ENCODE measurements around the gene ST6GAL1. TPM values are rescaled to one million over a fixed set of nuclear protein-coding genes. Genes with fewer than 3 reads are reported as not detected.
A peak's percentile ranks its signal among the peaks of the same experiment; 100 is the strongest.

ST6GAL1 gene
- total and polyA plus RNA-seq, 2 of the 4 experiments (the other 2 are of a cell fraction): 1.4 to 2.9 TPM

DNA sequence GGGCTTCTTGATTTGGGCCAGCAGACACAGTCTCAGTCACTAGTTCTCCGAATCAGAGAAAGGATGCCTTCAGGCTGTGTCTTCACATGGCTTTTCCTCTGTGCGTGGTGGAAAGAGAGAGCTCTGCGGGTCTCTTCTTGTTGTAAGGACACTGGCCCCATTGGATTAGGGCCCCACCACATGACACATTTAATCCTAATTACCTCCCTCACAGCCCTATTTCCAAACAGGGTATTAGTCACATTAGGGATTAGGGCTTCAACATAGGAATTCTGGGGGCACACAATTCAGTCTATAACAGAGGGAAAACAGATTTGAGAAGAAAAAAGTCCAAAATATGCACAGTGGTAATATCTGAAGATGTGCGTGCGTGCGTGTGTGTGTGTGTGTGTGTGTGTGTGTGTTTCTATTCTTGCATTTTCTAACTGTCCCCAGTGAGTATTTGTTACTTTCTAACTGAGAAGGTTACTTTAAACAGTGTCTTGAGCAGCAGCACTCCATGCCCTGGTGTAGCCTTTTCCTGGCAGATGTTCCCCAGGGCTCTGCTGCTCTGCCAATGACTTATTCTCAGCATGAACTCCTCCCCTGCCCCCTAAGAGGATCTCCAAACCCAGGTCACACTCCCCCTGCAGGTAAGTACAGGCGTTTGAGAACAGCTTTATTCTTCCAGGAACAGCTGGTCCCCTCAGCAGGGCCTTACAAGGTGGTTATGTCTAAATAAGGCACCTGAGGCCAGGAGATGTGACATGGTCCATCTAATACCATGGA, 136.1 kb downstream of the ST6GAL1 start:
- H2AK5ac ChIP-seq (ENCODE audit: low read depth, low read length): no peak overlapping the region
- H2AK9ac ChIP-seq (replicated peaks; ENCODE audit: low read depth, low read length, poor library complexity): no peak overlapping the region
- no peak overlapping the region for H2BK120ac ChIP-seq (ENCODE audit: low read depth, low read length)
- no peak overlapping the region for H3K4ac ChIP-seq (ENCODE audit: low read depth, low read length)
- H2BK20ac ChIP-seq (ENCODE audit: low read depth, low read length): no peak overlapping the region
- peaks cover 14% of the 10 kb centered on the region for H3K4me1 ChIP-seq (ENCODE audit: control insufficient read depth, insufficient read depth, low read length)
- no peaks in the 10 kb centered on the region for H3K36me3 ChIP-seq (ENCODE audit: control insufficient read depth, insufficient read depth, low read length)
- H3K27ac ChIP-seq (ENCODE audit: insufficient read depth, low read length): no peak overlapping the region
- ChIA-PET CTCF (no interaction called here), POLR2A (ENCODE audit: unreplicated experiment) (no interaction called here)
- H4K5ac ChIP-seq (ENCODE audit: low read depth, low read length): no peak overlapping the region
- no TSS peak for BruUV-seq (replicated peaks)
- H3K9ac ChIP-seq (ENCODE audit: low read depth, low read length): no peak overlapping the region
- H4K91ac ChIP-seq (ENCODE audit: insufficient read depth, low read depth, low read length): no peak overlapping the region
- in situ Hi-C loops (cut with MboI; ENCODE audit: low sequenced_read_pairs) (no loop called here), intact Hi-C loops (cut with micrococcal nuclease) (no loop called here), dilution Hi-C loops (cut with HindIII; ENCODE audit: low sequenced_read_pairs, unreplicated experiment) (no loop called here)
- no peak overlapping the region for H3K18ac ChIP-seq (ENCODE audit: low read depth, low read length)
- peaks cover 3% of the 10 kb centered on the region; the same call in 1 of the 2 replicates for H3K9me3 ChIP-seq (ENCODE audit: control insufficient read depth, insufficient read depth, low read length)
- DNase-seq (peak; percentile 11), ATAC-seq (ENCODE audit: low read depth) (no peak)
- no peaks in the 10 kb centered on the region for H4K20me1 ChIP-seq (ENCODE audit: insufficient read depth, low read length)
- H2BK5ac ChIP-seq (ENCODE audit: low read depth, low read length, poor library complexity, severe bottlenecking): no peak overlapping the region
- TF ChIP-seq NFE2L2 (IDR thresholded peaks at IDR 0.05; ENCODE audit: low read depth, low read length): no peak
- no peak overlapping the region for H2AFZ ChIP-seq (replicated peaks; ENCODE audit: low read length, poor library complexity)
- H2BK15ac ChIP-seq (ENCODE audit: low read depth, low read length): no peak overlapping the region
- no peak overlapping the region for H3K4me2 ChIP-seq (ENCODE audit: low read depth, low read length)
- H3K9me1 ChIP-seq (ENCODE audit: insufficient read depth, low read length): no peaks in the 10 kb centered on the region; the same call in 1 of the 2 replicates
- no peak overlapping the region for H3K56ac ChIP-seq (ENCODE audit: extremely low read depth, insufficient read depth, low read length)
- H3K14ac ChIP-seq (replicated peaks; ENCODE audit: low read depth, low read length): no peak overlapping the region
- no peak overlapping the region for H3K4me3 ChIP-seq (ENCODE audit: insufficient read depth, low read depth, low read length)
- no CpG with 5 or more reads among the region's 7 CpGs for WGBS, 2 experiments (ENCODE audit: extremely low coverage in 2 of 2, insufficient read length in 1 of 2)
- no peaks in the 10 kb centered on the region for H3K79me1 ChIP-seq (ENCODE audit: low read depth in 1 of 2, low read length in 2 of 2)
- no peak overlapping the region for H4K8ac ChIP-seq (ENCODE audit: low read depth in 2 of 2, low read length in 2 of 2)
- H3K27me3 ChIP-seq (ENCODE audit: control insufficient read depth, insufficient read depth, low read length): no peaks in the 10 kb centered on the region
- no peak overlapping the region for H3K23ac ChIP-seq (ENCODE audit: low read depth, low read length)
